Astrocyte (in vitro differentiated cells and primary cell): ENCODE measurements around the gene LGALS8.

ENCODE experiments used
- CTCF ChIP-seq: IDR thresholded peaks from 2 replicates; pipeline ENCODE4 v1.5.1; 2011; ENCODE audit warnings: low read depth, mild to moderate bottlenecking, inconsistent platforms, low read length, moderate library complexity; ENCODE audit not compliant: insufficient read depth
- EZH2 ChIP-seq: IDR thresholded peaks from 2 replicates; pipeline ENCODE4 v1.6.1; 2012; ENCODE audit warnings: mild to moderate bottlenecking, low read length, inconsistent platforms; ENCODE audit not compliant: insufficient read depth

GRCh38 chr1:236511735-236512418 lies 11.9 kb upstream of the LGALS8 start:
- TF ChIP-seq CTCF, result no peak
- TF ChIP-seq EZH2, result no peak
